IPS-18c (cell line): ENCODE results near the gene LTBP1.
"Not testable (repeated sequence)": the region's sequence is repeated elsewhere in the genome, so short reads cannot be mapped to it uniquely, and the experiment has no call there.

ENCODE experiments used
- H3K4me3 ChIP-seq: 2 replicates; pipeline ENCODE4 v1.7.0; 2013; ENCODE audit warnings: low read depth, mild to moderate bottlenecking, low read length, moderate library complexity; ENCODE audit not compliant: insufficient read depth
- H3K9me3 ChIP-seq: one replicate; pipeline ENCODE4 v1.6.1; 2013; ENCODE audit warnings: mild to moderate bottlenecking, low read length, moderate library complexity; ENCODE audit not compliant: control insufficient read depth, insufficient read depth

LTBP1 gene

GRCh38 chr2:33158482-33159003 lies 211.8 kb downstream of the LTBP1 start:
- Histone ChIP-seq H3K9me3 (no peaks in the 10 kb centered on the region), H3K4me3 (no peak overlapping the region)

- Histone ChIP-seq H3K9me3 (no peaks in the 10 kb centered on the region), H3K4me3 (no peak overlapping the region)
These were observed 213.4 kb downstream of the LTBP1 start for GRCh38 chr2:33160191-33160590.

DNA sequence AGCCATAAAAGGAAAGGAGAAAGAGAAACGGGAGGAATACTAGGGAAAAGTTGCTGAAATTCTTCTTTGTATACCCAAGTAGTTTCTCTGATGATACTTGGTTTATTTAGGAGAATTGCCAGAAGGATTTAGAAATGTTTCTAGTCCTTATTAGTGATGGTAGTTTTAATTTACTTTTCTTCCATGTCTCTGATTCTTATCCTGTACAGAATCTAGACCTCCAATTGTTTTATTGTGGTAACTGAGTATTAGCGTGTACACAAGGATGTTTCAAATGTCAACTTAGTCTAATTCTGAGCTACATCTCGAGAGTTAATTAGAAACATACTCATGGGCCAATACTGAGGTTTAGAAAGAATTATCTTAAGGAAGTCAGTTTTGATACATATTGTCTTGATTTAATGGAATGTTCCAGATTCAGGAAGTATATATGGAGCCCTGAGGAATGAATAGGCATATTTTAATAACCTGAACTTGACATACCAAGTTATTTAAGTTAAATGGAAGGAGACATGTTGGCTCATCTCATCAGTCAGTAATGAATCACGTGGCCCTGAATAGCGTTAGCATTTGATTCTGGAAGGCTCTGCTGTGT lies 219.6 kb downstream of the LTBP1 start:
- no peak overlapping the region for H3K4me3 ChIP-seq
- H3K9me3 ChIP-seq = no peaks in the 10 kb centered on the region

- no peak overlapping the region for H3K4me3 ChIP-seq
- no peaks in the 10 kb centered on the region for H3K9me3 ChIP-seq
These were observed 221.0 kb downstream of the LTBP1 start for GRCh38 chr2:33167622-33168245.

- no peak overlapping the region for H3K4me3 ChIP-seq
- no peaks in the 10 kb centered on the region for H3K9me3 ChIP-seq
These were observed 221.7 kb downstream of the LTBP1 start for GRCh38 chr2:33168425-33168824.

- no peak overlapping the region for H3K4me3 ChIP-seq
- H3K9me3 ChIP-seq = no peaks in the 10 kb centered on the region
These were observed 222.2 kb downstream of the LTBP1 start for GRCh38 chr2:33168922-33169321.

- not testable (repeated sequence) for H3K4me3 ChIP-seq, H3K9me3 ChIP-seq
These were observed 223.5 kb downstream of the LTBP1 start for GRCh38 chr2:33170251-33170650.

DNA sequence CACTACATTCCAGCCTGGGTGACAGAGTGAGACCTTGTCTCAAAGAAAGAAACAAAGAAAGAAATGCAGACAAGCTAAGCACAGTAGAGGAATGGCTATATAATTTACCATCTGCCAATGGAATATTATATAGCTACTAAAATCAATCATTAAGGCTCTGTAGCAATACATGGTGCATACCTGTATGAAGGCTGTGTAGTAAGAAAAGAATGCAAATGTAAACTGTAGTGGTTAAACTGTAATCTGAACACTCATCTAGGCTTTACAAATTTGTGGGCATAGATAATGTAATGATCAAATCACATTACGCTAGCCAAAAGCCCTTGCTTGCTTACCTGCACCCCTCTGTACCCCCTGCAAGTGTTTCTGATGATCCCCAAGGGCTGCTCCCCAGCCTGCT lies 230.9 kb downstream of the LTBP1 start:
- H3K4me3 ChIP-seq = no peak overlapping the region
- no peaks in the 10 kb centered on the region for H3K9me3 ChIP-seq

GRCh38 chr2:33178209-33178608 lies 231.5 kb downstream of the LTBP1 start:
- no peaks in the 10 kb centered on the region for H3K9me3 ChIP-seq
- no peak overlapping the region for H3K4me3 ChIP-seq

- H3K9me3 ChIP-seq = no peaks in the 10 kb centered on the region
These were observed 234.2 kb downstream of the LTBP1 start for GRCh38 chr2:33180915-33181314.

GRCh38 chr2:33181466-33181865 lies 234.7 kb downstream of the LTBP1 start:
- H3K9me3 ChIP-seq = no peaks in the 10 kb centered on the region
- no peak overlapping the region for H3K4me3 ChIP-seq

More at GRCh38 chr2:33180915-33181314, 234.2 kb downstream of the LTBP1 start:
- no peak overlapping the region for H3K4me3 ChIP-seq

DNA sequence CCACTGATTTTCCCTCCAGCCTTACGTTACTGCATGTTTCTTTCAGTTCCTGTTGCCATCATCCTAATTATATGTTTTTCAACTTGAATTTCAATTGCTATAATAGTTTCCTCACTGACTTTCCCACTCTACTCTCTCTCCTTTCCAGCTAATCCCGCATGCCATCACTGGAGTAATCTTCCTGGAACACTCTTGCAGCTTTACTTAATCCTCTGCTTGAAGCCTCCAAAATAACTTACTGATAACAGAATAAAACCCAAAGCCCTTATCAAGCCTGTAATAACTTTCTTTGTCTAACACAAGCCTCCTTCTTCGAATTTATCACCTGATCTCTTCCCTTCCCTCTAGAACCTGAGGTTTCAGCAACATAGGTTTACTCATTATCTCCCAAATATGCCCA lies 237.3 kb downstream of the LTBP1 start:
- Histone ChIP-seq H3K4me3 (no peak overlapping the region), H3K9me3 (no peaks in the 10 kb centered on the region)

DNA sequence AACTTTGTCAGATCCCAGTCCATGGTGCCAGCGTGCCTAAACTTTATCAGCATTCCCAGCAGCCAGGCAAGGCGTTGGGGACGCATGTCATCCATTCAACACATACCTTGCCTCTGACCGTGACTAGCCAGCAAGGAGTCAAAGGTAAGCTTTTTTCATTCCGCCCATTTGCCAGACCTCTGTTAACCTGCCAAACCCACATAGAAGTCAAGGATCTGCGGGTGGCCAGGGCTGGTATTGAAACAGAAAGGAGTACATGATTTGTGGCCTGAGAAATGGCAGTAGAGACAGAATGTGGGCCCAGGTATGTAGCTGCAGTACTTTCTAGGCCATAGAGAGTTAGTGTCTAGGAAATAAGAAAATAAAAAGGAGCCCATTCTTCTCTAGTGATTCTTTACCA lies 240.2 kb downstream of the LTBP1 start:
- Histone ChIP-seq H3K4me3 (no peak overlapping the region), H3K9me3 (no peaks in the 10 kb centered on the region)

DNA sequence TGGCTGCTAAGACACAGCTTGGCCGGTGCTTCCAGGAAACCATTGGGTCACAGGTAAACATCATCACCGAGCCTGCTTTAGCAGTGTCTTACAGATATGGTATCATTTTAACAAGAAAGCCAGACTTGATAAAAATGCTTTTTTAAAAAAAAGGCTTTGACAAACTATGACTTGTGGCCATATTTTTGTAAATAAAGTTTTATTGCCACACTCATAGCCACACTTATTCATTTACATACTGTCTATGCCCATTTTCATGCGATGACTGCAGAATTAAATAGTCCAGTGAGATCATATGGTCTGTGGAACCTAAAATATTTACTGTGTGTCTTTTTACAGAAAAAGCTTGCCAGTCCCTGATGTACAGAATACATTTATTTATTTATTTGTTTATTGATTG lies 242.0 kb downstream of the LTBP1 start:
- H3K4me3 ChIP-seq = no peak overlapping the region
- H3K9me3 ChIP-seq = no peaks in the 10 kb centered on the region

GRCh38 chr2:33190393-33190937 lies 243.7 kb downstream of the LTBP1 start:
- Histone ChIP-seq H3K4me3 (no peak overlapping the region), H3K9me3 (no peaks in the 10 kb centered on the region)

GRCh38 chr2:33195891-33196290 lies 249.1 kb downstream of the LTBP1 start:
- Histone ChIP-seq H3K4me3 (no peak overlapping the region), H3K9me3 (no peaks in the 10 kb centered on the region)

GRCh38 chr2:33196700-33197099 lies 249.9 kb downstream of the LTBP1 start:
- Histone ChIP-seq H3K9me3 (no peaks in the 10 kb centered on the region), H3K4me3 (no peak overlapping the region)

DNA sequence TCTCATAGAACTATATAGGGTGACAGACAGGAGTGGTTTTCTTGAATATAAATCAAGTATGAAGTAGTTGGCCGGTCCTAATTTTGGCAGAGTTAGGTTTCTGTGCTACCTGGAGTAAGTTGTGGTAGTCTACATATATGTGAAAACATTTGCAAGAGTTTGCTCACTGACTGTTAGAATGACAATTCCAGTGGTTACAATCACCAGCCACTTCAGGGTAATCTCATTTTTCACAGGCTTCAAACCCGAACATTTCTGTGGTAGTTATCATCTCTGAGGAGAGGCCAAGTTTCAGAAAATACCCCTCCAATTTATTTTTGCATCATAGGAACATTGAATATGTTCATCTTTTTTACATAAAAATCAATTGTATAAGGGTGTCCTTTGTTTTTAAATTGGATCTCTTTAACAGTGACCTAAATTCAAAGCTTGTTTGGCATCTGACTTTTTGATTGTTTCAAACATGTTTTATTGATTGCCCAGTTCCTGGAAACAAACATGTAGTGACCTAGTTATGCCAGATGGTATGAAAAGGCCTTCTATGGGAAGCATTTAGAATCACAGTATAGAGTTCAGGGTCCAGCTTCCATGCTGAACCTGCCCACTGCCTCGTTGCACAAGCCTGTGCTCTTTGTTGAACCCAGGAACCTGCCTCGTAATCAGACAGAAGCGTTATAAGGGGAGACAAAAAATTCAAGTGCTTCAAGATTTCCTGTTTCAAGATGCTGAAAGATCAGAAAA lies 250.6 kb downstream of the LTBP1 start:
- Histone ChIP-seq H3K4me3 (no peak overlapping the region), H3K9me3 (no peaks in the 10 kb centered on the region)
